Bone marrow (tissue), 2 donors: ENCODE results near the gene WSCD1.

Source experiments
- DNase-seq, 2 donors: peaks; one replicate each; lab custom pipeline; 2025; lab: John Stamatoyannopoulos, UW

WSCD1 gene

GRCh38 chr17:6061290-6061689 is 8.9 kb upstream of the WSCD1 start:
- no peak for DNase-seq

GRCh38 chr17:6064868-6065267 is 5.3 kb upstream of the WSCD1 start:
- no peak for DNase-seq

- DNase-seq = no peak
These were observed 4.8 kb upstream of the WSCD1 start for GRCh38 chr17:6065351-6065750.

GRCh38 chr17:6066183-6066948 is 3.8 kb upstream of the WSCD1 start:
- DNase-seq = no peak

- DNase-seq = no peak
These were observed 3.1 kb upstream of the WSCD1 start for GRCh38 chr17:6067060-6067459.

- DNase-seq = no peak
These were observed 292 bp downstream of the WSCD1 start for GRCh38 chr17:6070430-6070912.

- no peak for DNase-seq
These were observed 833 bp downstream of the WSCD1 start for GRCh38 chr17:6070913-6071511.

- no peak for DNase-seq
These were observed 1.4 kb downstream of the WSCD1 start for GRCh38 chr17:6071528-6072065.

- DNase-seq = no peak
These were observed 2.0 kb downstream of the WSCD1 start for GRCh38 chr17:6072157-6072556.

- DNase-seq = no peak
These were observed 2.4 kb downstream of the WSCD1 start for GRCh38 chr17:6072611-6073010.

GRCh38 chr17:6073620-6074019 is 3.4 kb downstream of the WSCD1 start:
- DNase-seq = no peak

GRCh38 chr17:6075050-6075449 is 4.9 kb downstream of the WSCD1 start:
- DNase-seq = no peak

- no peak for DNase-seq
These were observed 5.7 kb downstream of the WSCD1 start for GRCh38 chr17:6075845-6076244.

GRCh38 chr17:6077752-6078151 is 7.6 kb downstream of the WSCD1 start:
- no peak for DNase-seq

GRCh38 chr17:6078458-6078871 is 8.3 kb downstream of the WSCD1 start:
- no peak for DNase-seq

- no peak for DNase-seq
These were observed 9.1 kb downstream of the WSCD1 start for GRCh38 chr17:6079155-6079888.

GRCh38 chr17:6079960-6080359 is 9.8 kb downstream of the WSCD1 start:
- DNase-seq = no peak

- no peak for DNase-seq
These were observed 10.7 kb downstream of the WSCD1 start for GRCh38 chr17:6080711-6081430.

- no peak for DNase-seq
These were observed 12.2 kb downstream of the WSCD1 start for GRCh38 chr17:6082335-6082734.

- DNase-seq = no peak
These were observed 14.4 kb downstream of the WSCD1 start for GRCh38 chr17:6084311-6085161.

GRCh38 chr17:6085812-6086211 is 15.6 kb downstream of the WSCD1 start:
- DNase-seq = no peak
